Measurements from ENCODE around the gene SLC44A3. TPM values are rescaled to one million over a fixed set of nuclear protein-coding genes. Genes with fewer than 3 reads are reported as not detected.

SLC44A3 gene
- total and polyA plus RNA-seq, 7 donors, result 1.2 to 28.5 (median 4.7) TPM

GRCh38 chr1:94892604-94893254 is 72.6 kb downstream of the SLC44A3 start:
- intact Hi-C loops (cut with DNase I), result no loop called here
- DNase-seq, result no peak
- TF ChIP-seq POLR2A (IDR thresholded peaks at IDR 0.05) (no peak), POLR2AphosphoS5 (IDR thresholded peaks at IDR 0.05) (peak in 1 of 4 donors; percentile 10)
- H3K36me3 ChIP-seq, result peaks cover 0 to 48% (median 14%) of the 10 kb centered on the region in 4 donors
- H3K27ac ChIP-seq, result no peak overlapping the region
- no peaks in the 10 kb centered on the region for H3K4me1 ChIP-seq
- no peaks in the 10 kb centered on the region for H3K27me3 ChIP-seq
- no peaks in the 10 kb centered on the region for H3K9me3 ChIP-seq
- no peak overlapping the region for H3K4me3 ChIP-seq
- WGBS, 2 donors, result 60 to 69% methylated on average over 4 of the region's 4 CpGs

DNA sequence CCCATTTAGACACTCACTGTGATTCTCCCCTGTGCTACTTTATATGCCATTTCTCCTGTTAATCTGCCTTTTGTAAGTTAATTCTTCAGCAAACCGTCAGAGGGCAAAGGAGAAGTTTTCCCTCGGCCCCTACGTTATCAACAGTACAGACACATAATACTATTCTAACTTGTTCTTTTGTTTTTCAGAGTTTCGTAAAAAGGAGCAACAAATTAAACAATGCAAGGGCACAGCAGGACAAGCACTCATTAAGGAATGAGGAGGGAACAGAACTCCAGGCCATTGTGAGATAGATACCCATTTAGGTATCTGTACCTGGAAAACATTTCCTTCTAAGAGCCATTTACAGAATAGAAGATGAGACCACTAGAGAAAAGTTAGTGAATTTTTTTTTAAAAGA is 74.5 kb downstream of the SLC44A3 start:
- no peaks in the 10 kb centered on the region for H3K9me3 ChIP-seq
- WGBS, 2 donors, result 82 to 89% methylated on average over 4 of the region's 4 CpGs
- H3K27me3 ChIP-seq, result no peaks in the 10 kb centered on the region
- no peak overlapping the region for H3K27ac ChIP-seq
- H3K4me1 ChIP-seq, result peaks cover 0 to 16% (median 13%) of the 10 kb centered on the region in 4 donors
- no peak for TF ChIP-seq EP300 (IDR thresholded peaks at IDR 0.05)
- TF ChIP-seq CTCF (IDR thresholded peaks at IDR 0.05), result no peak
- TF ChIP-seq POLR2A (IDR thresholded peaks at IDR 0.05), result no peak
- no peak for TF ChIP-seq POLR2AphosphoS5 (IDR thresholded peaks at IDR 0.05)
- no peak for DNase-seq
- intact Hi-C loops (cut with DNase I), result no loop called here
- H3K36me3 ChIP-seq, result peaks cover 0 to 63% (median 17%) of the 10 kb centered on the region in 4 donors
- H3K4me3 ChIP-seq, result no peak overlapping the region

GRCh38 chr1:94895518-94895917 is 75.4 kb downstream of the SLC44A3 start:
- peaks cover 0 to 65% (median 17%) of the 10 kb centered on the region in 4 donors for H3K36me3 ChIP-seq
- no peaks in the 10 kb centered on the region for H3K9me3 ChIP-seq
- peaks cover 0 to 25% (median 20%) of the 10 kb centered on the region in 4 donors for H3K4me1 ChIP-seq
- 89 to 93% methylated on average over 1 of the region's 1 CpG for WGBS, 2 donors
- H3K27me3 ChIP-seq, result no peaks in the 10 kb centered on the region
- no peak overlapping the region for H3K27ac ChIP-seq
- no peak for DNase-seq
- no peak overlapping the region for H3K4me3 ChIP-seq
- intact Hi-C loops (cut with DNase I), result no loop called here
- TF ChIP-seq EP300 (IDR thresholded peaks at IDR 0.05) (no peak), POLR2AphosphoS5 (IDR thresholded peaks at IDR 0.05) (no peak), POLR2A (IDR thresholded peaks at IDR 0.05) (no peak), CTCF (IDR thresholded peaks at IDR 0.05) (no peak)

DNA sequence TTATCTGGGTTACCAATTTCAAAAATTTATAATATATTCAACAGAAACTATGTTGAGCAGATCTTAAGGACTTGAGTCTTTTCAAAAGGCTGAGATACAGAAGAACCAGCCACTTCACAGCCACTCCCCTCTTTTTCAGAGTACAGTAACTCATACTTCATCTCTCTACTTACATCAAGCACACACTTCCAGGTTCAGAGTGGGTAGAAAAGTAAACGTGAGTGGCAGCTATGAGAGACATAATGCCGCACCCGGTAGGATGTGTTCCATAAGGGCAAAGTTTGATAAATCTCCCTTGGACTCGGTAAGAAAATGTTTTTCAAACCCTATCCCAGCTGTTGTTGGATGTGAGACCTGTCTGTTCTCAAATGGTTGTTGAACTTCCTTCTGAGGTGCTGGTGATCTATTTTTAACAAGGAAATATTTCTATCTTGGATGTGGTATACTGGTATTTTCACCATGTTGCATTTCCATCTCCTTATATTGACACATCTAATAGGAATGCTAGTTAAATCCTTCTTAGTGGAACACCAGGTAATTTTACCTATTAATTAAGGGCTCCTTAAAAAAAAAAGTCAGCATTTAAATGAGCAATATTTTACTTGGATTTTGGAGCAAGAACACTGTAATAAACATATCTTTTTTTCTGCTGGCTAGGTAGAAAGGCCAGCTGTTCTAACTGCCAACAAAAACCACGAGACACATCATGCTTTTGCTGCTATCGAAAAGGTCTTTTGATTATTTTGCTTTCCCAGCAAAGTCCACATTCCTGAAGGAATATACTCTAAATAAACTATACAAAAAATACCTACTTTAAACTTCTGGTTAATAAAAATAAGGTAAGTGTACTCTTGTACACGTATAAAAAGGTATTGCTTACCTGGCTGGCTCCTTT is 78.6 kb downstream of the SLC44A3 start:
- 41 to 69% methylated on average over 7 of the region's 7 CpGs for WGBS, 2 donors
- TF ChIP-seq CTCF (IDR thresholded peaks at IDR 0.05) (no peak), EP300 (IDR thresholded peaks at IDR 0.05) (no peak), POLR2AphosphoS5 (IDR thresholded peaks at IDR 0.05) (no peak), POLR2A (IDR thresholded peaks at IDR 0.05) (no peak)
- intact Hi-C loops (cut with DNase I), result no loop called here
- peak overlapping the region; percentile 28 to 69 (median 52) for H3K27ac ChIP-seq
- no peaks in the 10 kb centered on the region for H3K27me3 ChIP-seq
- DNase-seq, result no peak
- no peaks in the 10 kb centered on the region for H3K9me3 ChIP-seq
- H3K36me3 ChIP-seq, result peaks cover 0 to 70% (median 25%) of the 10 kb centered on the region in 4 donors
- H3K4me1 ChIP-seq, result peaks cover 0 to 48% (median 41%) of the 10 kb centered on the region in 4 donors
- no peak overlapping the region for H3K4me3 ChIP-seq

DNA sequence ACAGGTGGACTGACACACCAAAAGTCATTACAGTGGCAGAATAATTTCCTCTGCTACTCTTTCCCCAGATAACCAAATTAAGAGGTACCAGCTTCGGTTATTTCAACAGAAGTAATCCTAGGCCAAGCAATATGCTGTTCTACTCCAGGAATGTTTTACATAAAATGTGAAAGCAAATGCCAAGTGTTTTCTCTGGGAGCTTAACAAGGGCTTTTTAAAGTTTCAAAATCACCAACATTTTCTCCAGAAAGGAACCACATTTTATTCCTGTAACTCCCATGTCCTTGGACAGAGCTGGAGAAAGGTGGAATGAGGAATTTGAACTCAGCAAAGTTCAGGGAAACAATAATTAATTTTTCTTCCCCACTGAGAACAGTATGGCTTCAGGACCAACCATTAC is 79.6 kb downstream of the SLC44A3 start:
- Histone ChIP-seq H3K27me3 (no peaks in the 10 kb centered on the region), H3K36me3 (peaks cover 0 to 65% (median 25%) of the 10 kb centered on the region in 4 donors), H3K4me3 (no peak overlapping the region), H3K27ac (peak overlapping the region; percentile 28 to 69 (median 49)), H3K4me1 (peaks cover 0 to 58% (median 48%) of the 10 kb centered on the region in 4 donors), H3K9me3 (no peaks in the 10 kb centered on the region)
- 73 to 84% methylated on average over 1 of the region's 1 CpG for WGBS, 2 donors
- no peak for TF ChIP-seq POLR2AphosphoS5 (IDR thresholded peaks at IDR 0.05)
- no peak for TF ChIP-seq CTCF (IDR thresholded peaks at IDR 0.05)
- TF ChIP-seq EP300 (IDR thresholded peaks at IDR 0.05), result no peak
- no peak for TF ChIP-seq POLR2A (IDR thresholded peaks at IDR 0.05)
- no peak for DNase-seq
- intact Hi-C loops (cut with DNase I), result no loop called here
